ENCODE results near the gene FOXP1.

DNA sequence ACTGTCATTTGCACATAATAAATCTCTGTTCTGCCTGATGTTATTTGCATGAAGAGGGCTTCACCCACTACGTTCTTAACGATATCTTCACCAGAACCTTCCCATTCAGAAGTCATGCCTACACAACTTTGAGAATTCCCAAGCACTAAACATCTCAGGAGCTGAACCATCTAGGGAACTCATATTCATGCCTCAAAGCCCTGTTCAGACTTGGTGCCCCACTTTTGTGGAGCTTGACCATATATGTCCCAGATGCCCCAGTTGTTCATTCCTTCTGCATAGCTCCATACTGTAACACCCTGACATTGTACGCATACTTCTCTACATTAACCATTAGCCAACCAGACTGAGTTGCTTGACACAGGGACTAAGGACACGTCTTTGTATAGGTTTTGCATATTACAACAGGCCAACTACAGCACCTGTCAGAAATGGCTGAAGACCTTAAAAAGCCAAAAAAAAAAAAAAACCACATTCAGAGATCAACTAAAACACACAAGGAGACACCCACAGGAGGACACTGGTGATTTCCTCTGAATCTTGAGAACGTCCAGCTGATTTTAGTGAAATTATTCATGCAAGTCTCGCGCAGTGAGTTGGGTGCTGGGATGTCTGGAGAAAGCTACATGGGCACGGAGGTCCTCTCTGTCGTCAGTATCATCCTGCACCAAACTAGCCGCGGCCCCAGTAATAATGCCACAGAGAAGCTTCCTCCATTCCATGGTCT is 141.4 kb downstream of the FOXP1 start:
- TF ChIP-seq, protein P1, sequence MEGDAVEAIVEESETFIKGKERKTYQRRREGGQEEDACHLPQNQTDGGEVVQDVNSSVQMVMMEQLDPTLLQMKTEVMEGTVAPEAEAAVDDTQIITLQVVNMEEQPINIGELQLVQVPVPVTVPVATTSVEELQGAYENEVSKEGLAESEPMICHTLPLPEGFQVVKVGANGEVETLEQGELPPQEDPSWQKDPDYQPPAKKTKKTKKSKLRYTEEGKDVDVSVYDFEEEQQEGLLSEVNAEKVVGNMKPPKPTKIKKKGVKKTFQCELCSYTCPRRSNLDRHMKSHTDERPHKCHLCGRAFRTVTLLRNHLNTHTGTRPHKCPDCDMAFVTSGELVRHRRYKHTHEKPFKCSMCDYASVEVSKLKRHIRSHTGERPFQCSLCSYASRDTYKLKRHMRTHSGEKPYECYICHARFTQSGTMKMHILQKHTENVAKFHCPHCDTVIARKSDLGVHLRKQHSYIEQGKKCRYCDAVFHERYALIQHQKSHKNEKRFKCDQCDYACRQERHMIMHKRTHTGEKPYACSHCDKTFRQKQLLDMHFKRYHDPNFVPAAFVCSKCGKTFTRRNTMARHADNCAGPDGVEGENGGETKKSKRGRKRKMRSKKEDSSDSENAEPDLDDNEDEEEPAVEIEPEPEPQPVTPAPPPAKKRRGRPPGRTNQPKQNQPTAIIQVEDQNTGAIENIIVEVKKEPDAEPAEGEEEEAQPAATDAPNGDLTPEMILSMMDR (IDR thresholded peaks at IDR 0.05): no peak
- TF ChIP-seq EZH2 (IDR thresholded peaks at IDR 0.05) (no peak), EZH2phosphoT487 (IDR thresholded peaks at IDR 0.05) (no peak)

Measured in neural progenitor cell (in vitro differentiated cells).